Measurements from ENCODE around the gene CYP2A7.
"Not testable (repeated sequence)": the region's sequence is repeated elsewhere in the genome, so short reads cannot be mapped to it uniquely, and the experiment has no call there.

GRCh38 chr19:40918303-40918702, 36.3 kb upstream of the CYP2A7 start:
- TF ChIP-seq, protein P1, sequence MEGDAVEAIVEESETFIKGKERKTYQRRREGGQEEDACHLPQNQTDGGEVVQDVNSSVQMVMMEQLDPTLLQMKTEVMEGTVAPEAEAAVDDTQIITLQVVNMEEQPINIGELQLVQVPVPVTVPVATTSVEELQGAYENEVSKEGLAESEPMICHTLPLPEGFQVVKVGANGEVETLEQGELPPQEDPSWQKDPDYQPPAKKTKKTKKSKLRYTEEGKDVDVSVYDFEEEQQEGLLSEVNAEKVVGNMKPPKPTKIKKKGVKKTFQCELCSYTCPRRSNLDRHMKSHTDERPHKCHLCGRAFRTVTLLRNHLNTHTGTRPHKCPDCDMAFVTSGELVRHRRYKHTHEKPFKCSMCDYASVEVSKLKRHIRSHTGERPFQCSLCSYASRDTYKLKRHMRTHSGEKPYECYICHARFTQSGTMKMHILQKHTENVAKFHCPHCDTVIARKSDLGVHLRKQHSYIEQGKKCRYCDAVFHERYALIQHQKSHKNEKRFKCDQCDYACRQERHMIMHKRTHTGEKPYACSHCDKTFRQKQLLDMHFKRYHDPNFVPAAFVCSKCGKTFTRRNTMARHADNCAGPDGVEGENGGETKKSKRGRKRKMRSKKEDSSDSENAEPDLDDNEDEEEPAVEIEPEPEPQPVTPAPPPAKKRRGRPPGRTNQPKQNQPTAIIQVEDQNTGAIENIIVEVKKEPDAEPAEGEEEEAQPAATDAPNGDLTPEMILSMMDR (IDR thresholded peaks at IDR 0.05 in 2 of 3, conservative IDR thresholded peaks at IDR 0.05 in 1 of 3; ENCODE audit: insufficient read depth in 2 of 3, low read depth in 1 of 3, low read length in 3 of 3), result not testable (repeated sequence)
- TF ChIP-seq MEF2D (tag; conservative IDR thresholded peaks at IDR 0.05; ENCODE audit: low read depth); ELK1 (CRISPR knock-in tag; IDR thresholded peaks at IDR 0.05): not testable (repeated sequence)
